ENCODE measurements around the gene ALK. TPM values are rescaled to one million over a fixed set of nuclear protein-coding genes. Genes with fewer than 3 reads are reported as not detected.

ALK gene
- total RNA-seq, 1 experiment from 2014 or later = not detected

DNA sequence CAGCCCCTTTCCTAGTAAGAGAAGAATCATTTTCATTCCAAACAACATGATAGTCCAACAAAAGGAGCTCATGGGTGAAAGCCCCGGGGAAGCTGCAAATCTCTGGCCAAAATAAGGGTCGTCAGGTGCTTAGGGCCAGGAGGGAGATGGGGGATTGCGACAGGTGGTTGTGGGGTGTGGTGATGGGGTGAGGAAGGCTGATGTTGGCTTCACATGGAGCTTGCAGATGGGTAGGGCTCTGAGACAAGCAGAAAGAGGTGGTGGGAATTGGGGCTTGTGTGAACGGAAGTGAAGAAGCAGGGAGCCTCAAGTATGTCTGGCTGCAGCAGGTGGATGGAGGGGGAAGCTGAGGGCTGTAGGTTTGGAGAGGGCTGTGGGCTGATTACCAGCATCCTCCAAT is 680.0 kb downstream of the ALK start:
- no peaks in the 10 kb centered on the region for H3K36me3 Mint-ChIP-seq (ENCODE audit: insufficient read depth in 1 of 3, low read depth in 3 of 3)
- no peaks in the 10 kb centered on the region; a peak in 1 of 5 replicates for H3K9me3 Mint-ChIP-seq
- Histone ChIP-seq H4K20me1 (ENCODE audit: control insufficient read depth, insufficient read depth, insufficient read length) (no peaks in the 10 kb centered on the region), H2AFZ (ENCODE audit: low read length) (no peak overlapping the region), H3T11ph (ENCODE audit: low read length) (no peak overlapping the region), H4K8ac (replicated peaks; ENCODE audit: insufficient read length, low read depth, low read length) (no peak overlapping the region), H3K56ac (ENCODE audit: insufficient read length, low read depth, low read length) (no peak overlapping the region), H3K4ac (ENCODE audit: low read depth, low read length) (no peak overlapping the region), H3K4me1 (ENCODE audit: insufficient read depth, low read length) (no peaks in the 10 kb centered on the region), H3K27me3 (ENCODE audit: insufficient read depth, low read length) (no peaks in the 10 kb centered on the region), H2BK120ac (ENCODE audit: low read depth, low read length, poor library complexity, severe bottlenecking) (no peak overlapping the region), H2AK5ac (ENCODE audit: insufficient read length, low read length) (no peak overlapping the region), H3K14ac (ENCODE audit: insufficient read depth, low read length) (no peak overlapping the region), H3K9ac (ENCODE audit: extremely low read depth, insufficient read length, low read length) (no peak overlapping the region), H3K23me2 (ENCODE audit: insufficient read length, low read depth, low read length, poor library complexity, severe bottlenecking) (peaks cover 4% of the 10 kb centered on the region), H3K9me3 (ENCODE audit: control insufficient read depth, low read depth, low read length) (no peaks in the 10 kb centered on the region), H3K79me1 (ENCODE audit: insufficient read depth, low read depth, low read length, poor library complexity, severe bottlenecking) (no peaks in the 10 kb centered on the region), H4K91ac (ENCODE audit: insufficient read length, low read depth, low read length) (no peak overlapping the region), H2BK12ac (ENCODE audit: insufficient read length, low read depth, low read length) (no peak overlapping the region), H3K4me2 (ENCODE audit: insufficient read depth, insufficient read length, low read length) (no peak overlapping the region), H2BK15ac (ENCODE audit: low read depth, low read length) (no peak overlapping the region), H3K27ac (ENCODE audit: insufficient read length, low read depth, low read length) (no peak overlapping the region), H3K23ac (ENCODE audit: insufficient read length, low read depth, low read length) (no peak overlapping the region), H3K18ac (ENCODE audit: insufficient read length, low read depth, low read length) (no peak overlapping the region), H3K79me2 (ENCODE audit: insufficient read depth, low read length) (no peaks in the 10 kb centered on the region), H2BK20ac (ENCODE audit: low read depth, low read length, poor library complexity, severe bottlenecking) (no peak overlapping the region), H4K5ac (ENCODE audit: insufficient read length, low read depth, low read length) (no peak overlapping the region), H2BK5ac (ENCODE audit: insufficient read length, low read length) (no peak overlapping the region)
- no peak for DNase-seq
- no peak overlapping the region for H3K4me3 Mint-ChIP-seq
- peaks cover 9% of the 10 kb centered on the region for H3K27me3 Mint-ChIP-seq (ENCODE audit: low read depth)
- TF ChIP-seq CTCF (conservative IDR thresholded peaks at IDR 0.05) = no peak
- no peak overlapping the region for H3K27ac Mint-ChIP-seq
- no CpG with 5 or more reads among the region's 4 CpGs for WGBS (ENCODE audit: extremely low coverage, insufficient read length, low lambda C conversion rate)
- H3K4me1 Mint-ChIP-seq = peaks cover 0 to 2% of the 10 kb centered on the region in 2 experiments; a peak in 3 of 4 replicates
